Muscle of leg (tissue), 11 donors: ENCODE measurements around the gene OR51E1. TPM values are rescaled to one million over a fixed set of nuclear protein-coding genes. Genes with fewer than 3 reads are reported as not detected.
A peak's percentile ranks its signal among the peaks of the same experiment; 100 is the strongest.

Experiments used
- DNase-seq: peaks from one replicate; pipeline ENCODE4 v3.0.0; 2013
- H3K27ac ChIP-seq: one replicate; pipeline ENCODE4 v1.5.1; 2013; ENCODE audit warnings: mild to moderate bottlenecking, low read length, control low read depth
- H3K27me3 ChIP-seq: one replicate; pipeline ENCODE4 v1.6.1; 2013; ENCODE audit warnings: low read length; ENCODE audit not compliant: control insufficient read depth, insufficient read depth
- H3K36me3 ChIP-seq: one replicate; pipeline ENCODE4 v1.6.1; 2013; ENCODE audit warnings: low read length; ENCODE audit not compliant: control insufficient read depth, insufficient read depth
- H3K4me1 ChIP-seq: one replicate; pipeline ENCODE4 v1.6.1; 2013; ENCODE audit warnings: low read length; ENCODE audit not compliant: control insufficient read depth, insufficient read depth
- H3K4me3 ChIP-seq: one replicate; pipeline ENCODE4 v1.5.1; 2013; ENCODE audit warnings: low read length, control low read depth
- H3K9me3 ChIP-seq: replicated peaks from 2 replicates; pipeline ENCODE4 v1.6.1; 2013; ENCODE audit warnings: low read depth, low read length; ENCODE audit not compliant: control insufficient read depth
- WGBS: methylation state at CpG from one replicate; pipeline ENCODE4 v1.1.5; 2013; ENCODE audit warnings: missing lambda C conversion rate; ENCODE audit not compliant: insufficient coverage; 5-methylcytosine and 5-hydroxymethylcytosine counted together
- polyA plus RNA-seq, 8 donors: library from polyadenylated mRNA; unstranded; fragments of 120-200 nt; gene quantifications; one replicate each; pipeline versions ENCODE4 v1.2.1 to v1.2.3, GENCODE V29; 2013; ENCODE audit warnings: inconsistent platforms in 1 of 8, low replicate concordance in 1 of 8; ENCODE audit not compliant: insufficient read length in 8 of 8, insufficient read depth in 1 of 8
- total RNA-seq: library from RNA; stranded (reverse); fragments of 120-200 nt; gene quantifications from one replicate; pipeline ENCODE4 v1.2.4, GENCODE V29; 2013

OR51E1 gene
- total and polyA plus RNA-seq, 9 donors = 1.4 to 3.2 (median 2.2) TPM

- no peaks in the 10 kb centered on the region for H3K36me3 ChIP-seq
- no peaks in the 10 kb centered on the region for H3K27me3 ChIP-seq
- no peak for DNase-seq
- no peak overlapping the region for H3K4me3 ChIP-seq
- H3K9me3 ChIP-seq = no peaks in the 10 kb centered on the region
- no peak overlapping the region for H3K27ac ChIP-seq
- 60% methylated on average over 1 of the region's 2 CpGs for whole genome bisulfite sequencing
- peaks cover 3% of the 10 kb centered on the region for H3K4me1 ChIP-seq
Measured at GRCh38 chr11:4673781-4674180, 30.0 kb downstream of the OR51E1 start.

- no peak overlapping the region for H3K27ac ChIP-seq
- H3K36me3 ChIP-seq = no peaks in the 10 kb centered on the region
- no peaks in the 10 kb centered on the region for H3K4me1 ChIP-seq
- DNase-seq = no peak
- WGBS = no CpG with 5 or more reads among the region's 2 CpGs
- H3K27me3 ChIP-seq = no peaks in the 10 kb centered on the region
- H3K9me3 ChIP-seq = no peaks in the 10 kb centered on the region
- H3K4me3 ChIP-seq = no peak overlapping the region
Measured at GRCh38 chr11:4677948-4678347, 34.2 kb downstream of the OR51E1 start.

DNA sequence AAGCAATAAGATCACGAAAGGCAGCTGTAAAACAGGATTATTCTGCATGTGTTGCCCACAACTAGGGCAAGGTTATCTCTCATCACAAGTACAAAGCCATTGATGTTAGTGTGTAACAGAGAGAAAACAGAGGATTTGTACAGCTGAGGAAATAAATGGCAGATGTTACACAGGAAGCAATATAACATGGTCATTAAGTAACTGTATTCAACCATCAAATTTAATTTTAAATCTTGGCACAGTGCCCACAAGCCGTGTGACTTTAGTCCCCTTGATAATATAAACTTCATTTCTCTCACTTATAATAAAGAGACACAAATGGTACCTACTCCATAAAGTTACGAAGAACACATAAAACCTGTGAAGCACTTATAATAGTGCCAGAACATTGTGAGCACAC, 36.6 kb downstream of the OR51E1 start:
- no peaks in the 10 kb centered on the region for H3K9me3 ChIP-seq
- H3K27me3 ChIP-seq = no peaks in the 10 kb centered on the region
- DNase-seq = no peak
- no CpG with 5 or more reads among the region's 3 CpGs for WGBS
- H3K27ac ChIP-seq = no peak overlapping the region
- no peaks in the 10 kb centered on the region for H3K4me1 ChIP-seq
- no peak overlapping the region for H3K4me3 ChIP-seq
- H3K36me3 ChIP-seq = no peaks in the 10 kb centered on the region

DNA sequence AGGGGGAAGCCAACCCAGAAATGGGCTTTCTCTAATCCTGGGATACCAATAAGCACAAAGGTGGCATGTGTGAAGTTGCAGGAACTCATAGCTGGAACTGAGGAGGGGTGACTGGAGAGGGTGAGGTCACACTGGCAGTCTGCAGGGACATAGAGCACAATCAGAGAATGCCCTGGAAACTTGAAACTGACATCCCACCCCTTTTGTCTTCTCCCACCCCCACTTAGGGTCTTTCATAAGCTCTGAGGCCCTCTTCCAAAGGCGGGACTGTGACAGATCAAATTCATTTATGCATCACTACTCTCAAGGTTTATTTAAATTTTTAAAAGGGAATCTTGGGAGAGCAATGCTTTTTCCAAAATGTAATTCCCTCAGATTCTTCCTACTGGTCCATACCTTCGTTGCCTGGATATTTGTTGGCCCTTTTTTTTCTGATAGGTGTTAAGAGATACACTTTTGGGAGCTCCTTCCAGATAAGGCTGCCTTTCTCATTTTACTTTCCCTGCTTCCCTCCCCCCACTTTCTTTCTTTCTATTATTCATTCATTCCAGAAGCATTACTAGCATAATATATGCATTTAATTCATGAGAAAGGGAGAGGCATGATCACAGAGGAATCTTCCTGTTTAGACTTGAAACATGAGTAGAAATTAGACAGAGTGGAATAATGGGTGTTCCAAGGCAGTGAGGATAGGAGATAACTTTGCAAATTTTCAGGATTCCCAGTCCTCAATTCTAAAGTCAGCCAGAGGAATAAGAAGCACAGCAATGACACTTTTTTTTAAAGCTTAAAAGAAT, 39.0 kb downstream of the OR51E1 start:
- Histone ChIP-seq H3K4me3 (no peak overlapping the region), H3K27ac (no peak overlapping the region), H3K27me3 (no peaks in the 10 kb centered on the region), H3K36me3 (no peaks in the 10 kb centered on the region), H3K4me1 (no peaks in the 10 kb centered on the region), H3K9me3 (no peaks in the 10 kb centered on the region)
- DNase-seq = no peak
- no CpG with 5 or more reads among the region's 2 CpGs for WGBS

- no peaks in the 10 kb centered on the region for H3K36me3 ChIP-seq
- no peak overlapping the region for H3K4me3 ChIP-seq
- H3K27me3 ChIP-seq = no peaks in the 10 kb centered on the region
- no peaks in the 10 kb centered on the region for H3K4me1 ChIP-seq
- no peak for DNase-seq
- H3K27ac ChIP-seq = no peak overlapping the region
- no peaks in the 10 kb centered on the region for H3K9me3 ChIP-seq
- 59% methylated on average over 2 of the region's 3 CpGs for WGBS
Measured at GRCh38 chr11:4684631-4685285, 41.0 kb downstream of the OR51E1 start.

- Histone ChIP-seq H3K9me3 (no peaks in the 10 kb centered on the region), H3K36me3 (no peaks in the 10 kb centered on the region), H3K27ac (no peak overlapping the region), H3K27me3 (no peaks in the 10 kb centered on the region), H3K4me1 (no peaks in the 10 kb centered on the region), H3K4me3 (no peak overlapping the region)
- no peak for DNase-seq
- WGBS = 43% methylated on average over 1 of the region's 1 CpG
Measured at GRCh38 chr11:4695442-4695841, 51.7 kb downstream of the OR51E1 start.

GRCh38 chr11:4697585-4697984, 53.8 kb downstream of the OR51E1 start, which contains the start of gene OR51E2:
Gene OR51E2 (minus strand): TSS chr11:4697853. CDS start chr11:4682711, 15,142 bp downstream.
- Histone ChIP-seq H3K36me3 (no peaks in the 10 kb centered on the region), H3K27ac (no peak within 1 kb of the TSS), H3K27me3 (no peaks in the 10 kb centered on the region), H3K9me3 (no peaks in the 10 kb centered on the region), H3K4me1 (no peaks in the 10 kb centered on the region), H3K4me3 (no peak within 1 kb of the TSS)
- no CpG with 5 or more reads among the region's 3 CpGs for WGBS
- DNase-seq = peak; percentile 27

DNA sequence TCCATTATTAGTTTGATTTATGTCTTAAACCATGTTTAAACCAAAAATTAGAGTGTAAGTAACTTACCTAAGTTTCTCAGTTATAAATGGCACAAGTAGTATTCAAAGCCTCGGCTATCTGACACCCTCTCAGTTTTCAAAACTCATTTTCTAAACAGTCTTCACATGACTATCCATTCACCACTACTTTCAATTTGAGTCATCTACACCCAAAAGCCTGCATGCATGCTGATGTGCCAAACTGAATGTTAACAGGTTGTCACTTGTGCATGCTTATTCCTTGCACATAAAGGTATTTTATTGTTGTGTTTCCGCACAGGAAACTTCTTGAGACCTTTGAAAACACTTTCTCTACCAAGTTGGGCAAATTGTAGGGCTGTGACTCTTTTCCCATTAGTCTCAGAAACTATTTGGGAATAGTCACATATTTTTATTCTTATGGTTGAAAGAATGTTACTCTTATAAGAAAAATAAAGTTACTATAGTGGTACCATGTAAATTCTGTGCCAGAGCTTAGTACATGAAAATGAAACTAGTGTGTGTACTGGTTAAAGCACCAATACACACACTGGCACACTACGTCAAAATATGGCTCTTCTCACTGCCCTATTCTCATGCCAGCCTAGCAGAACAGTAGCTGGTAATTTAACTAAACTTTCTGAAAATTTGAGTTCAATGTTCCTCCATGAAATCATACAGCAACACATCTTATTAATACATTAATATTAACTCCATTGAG, 56.1 kb downstream of the OR51E1 start:
- no peak for DNase-seq
- H3K27ac ChIP-seq = no peak overlapping the region
- H3K9me3 ChIP-seq = no peaks in the 10 kb centered on the region
- H3K4me1 ChIP-seq = peaks cover 5% of the 10 kb centered on the region
- H3K4me3 ChIP-seq = no peak overlapping the region
- WGBS = 67% methylated on average over 1 of the region's 3 CpGs
- no peaks in the 10 kb centered on the region for H3K27me3 ChIP-seq
- no peaks in the 10 kb centered on the region for H3K36me3 ChIP-seq

DNA sequence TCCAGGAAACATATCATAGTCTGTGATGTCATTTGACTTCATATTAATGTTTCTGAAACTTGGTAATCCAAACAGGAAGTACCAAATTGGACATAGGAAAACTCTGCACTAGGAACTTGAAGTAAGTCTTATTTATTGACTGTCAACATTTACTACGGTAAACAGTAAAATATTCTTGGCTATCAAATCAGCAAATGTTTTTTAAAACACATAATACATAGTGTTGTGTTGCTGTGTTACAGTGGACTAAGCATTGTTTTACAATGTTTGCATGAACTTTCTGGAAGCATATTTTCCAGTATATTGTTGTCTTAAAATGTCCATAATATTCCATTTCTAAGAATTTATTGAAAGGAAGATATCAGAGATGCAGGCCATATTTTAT, 56.6 kb downstream of the OR51E1 start:
- Histone ChIP-seq H3K4me3 (no peak overlapping the region), H3K36me3 (no peaks in the 10 kb centered on the region)
- WGBS = no CpG with 5 or more reads among the region's 1 CpG

More for the DNA sequence above, 56.6 kb downstream of the OR51E1 start:
- DNase-seq = no peak
- Histone ChIP-seq H3K27me3 (no peaks in the 10 kb centered on the region), H3K9me3 (no peaks in the 10 kb centered on the region), H3K27ac (no peak overlapping the region), H3K4me1 (peaks cover 5% of the 10 kb centered on the region)
